Measurements from ENCODE around the gene SENP3. TPM values are rescaled to one million over a fixed set of nuclear protein-coding genes. Genes with fewer than 3 reads are reported as not detected.

The SENP3 gene
- total and polyA plus RNA-seq, 2 of the 13 experiments (the other 11 are each of a cell fraction or from before 2014, with no cell fraction given), result 55.8 to 75.4 TPM

DNA sequence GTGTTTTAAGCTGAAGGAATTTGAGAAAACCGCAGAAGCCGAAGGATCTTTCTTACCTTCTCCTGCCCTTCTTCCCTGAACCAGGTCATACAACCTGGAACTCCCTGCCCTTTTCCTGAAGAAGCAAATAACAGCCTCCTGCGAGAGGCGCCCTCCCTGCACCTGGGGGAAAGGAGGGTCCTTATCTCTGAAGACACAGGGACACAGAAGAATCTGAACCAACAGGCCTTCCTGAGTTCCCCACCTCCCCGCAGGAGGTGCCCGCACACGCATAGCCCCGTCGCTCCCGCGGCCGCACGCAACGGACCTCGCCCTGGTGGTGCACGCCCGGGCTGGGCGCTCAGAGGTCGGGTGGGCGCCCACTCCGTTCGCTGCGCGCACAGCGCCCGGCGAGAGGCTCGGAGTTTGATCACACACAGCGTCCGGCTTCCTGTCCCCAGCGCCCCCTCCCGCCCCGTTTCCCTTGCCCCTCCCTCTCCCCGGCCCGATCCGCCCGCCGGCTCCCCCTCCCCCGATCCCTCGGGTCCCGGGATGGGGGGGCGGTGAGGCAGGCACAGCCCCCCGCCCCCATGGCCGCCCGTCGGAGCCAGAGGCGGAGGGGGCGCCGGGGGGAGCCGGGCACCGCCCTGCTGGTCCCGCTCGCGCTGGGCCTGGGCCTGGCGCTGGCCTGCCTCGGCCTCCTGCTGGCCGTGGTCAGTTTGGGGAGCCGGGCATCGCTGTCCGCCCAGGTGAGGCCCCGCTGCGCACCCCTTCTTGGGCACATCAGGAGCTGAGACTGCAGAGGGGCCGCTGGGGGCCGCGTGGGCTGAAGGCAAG is 12.9 kb upstream of the SENP3 start, which contains the start of gene TNFSF12 (continued):
- TF ChIP-seq, protein P1, sequence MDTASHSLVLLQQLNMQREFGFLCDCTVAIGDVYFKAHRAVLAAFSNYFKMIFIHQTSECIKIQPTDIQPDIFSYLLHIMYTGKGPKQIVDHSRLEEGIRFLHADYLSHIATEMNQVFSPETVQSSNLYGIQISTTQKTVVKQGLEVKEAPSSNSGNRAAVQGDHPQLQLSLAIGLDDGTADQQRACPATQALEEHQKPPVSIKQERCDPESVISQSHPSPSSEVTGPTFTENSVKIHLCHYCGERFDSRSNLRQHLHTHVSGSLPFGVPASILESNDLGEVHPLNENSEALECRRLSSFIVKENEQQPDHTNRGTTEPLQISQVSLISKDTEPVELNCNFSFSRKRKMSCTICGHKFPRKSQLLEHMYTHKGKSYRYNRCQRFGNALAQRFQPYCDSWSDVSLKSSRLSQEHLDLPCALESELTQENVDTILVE (CRISPR knock-in tag; IDR thresholded peaks at IDR 0.05), result peak; percentile 23; the same call in 1 of the 2 replicates
- TF ChIP-seq RARA (CRISPR knock-in tag; IDR thresholded peaks at IDR 0.05) (no peak), NR3C1 (CRISPR knock-in tag; IDR thresholded peaks at IDR 0.05) (no peak), ZNF549 (CRISPR knock-in tag; IDR thresholded peaks at IDR 0.05) (no peak), ZSCAN25 (CRISPR knock-in tag; IDR thresholded peaks at IDR 0.05) (no peak), MIER2 (CRISPR knock-in tag; IDR thresholded peaks at IDR 0.05) (no peak), SNAPC2 (CRISPR knock-in tag; IDR thresholded peaks at IDR 0.05) (no peak), CBX5 (CRISPR knock-in tag; IDR thresholded peaks at IDR 0.05; ENCODE audit: borderline replicate concordance) (no peak), ZNF709 (CRISPR knock-in tag; IDR thresholded peaks at IDR 0.05) (no peak)
- TF ChIP-seq, protein P2, sequence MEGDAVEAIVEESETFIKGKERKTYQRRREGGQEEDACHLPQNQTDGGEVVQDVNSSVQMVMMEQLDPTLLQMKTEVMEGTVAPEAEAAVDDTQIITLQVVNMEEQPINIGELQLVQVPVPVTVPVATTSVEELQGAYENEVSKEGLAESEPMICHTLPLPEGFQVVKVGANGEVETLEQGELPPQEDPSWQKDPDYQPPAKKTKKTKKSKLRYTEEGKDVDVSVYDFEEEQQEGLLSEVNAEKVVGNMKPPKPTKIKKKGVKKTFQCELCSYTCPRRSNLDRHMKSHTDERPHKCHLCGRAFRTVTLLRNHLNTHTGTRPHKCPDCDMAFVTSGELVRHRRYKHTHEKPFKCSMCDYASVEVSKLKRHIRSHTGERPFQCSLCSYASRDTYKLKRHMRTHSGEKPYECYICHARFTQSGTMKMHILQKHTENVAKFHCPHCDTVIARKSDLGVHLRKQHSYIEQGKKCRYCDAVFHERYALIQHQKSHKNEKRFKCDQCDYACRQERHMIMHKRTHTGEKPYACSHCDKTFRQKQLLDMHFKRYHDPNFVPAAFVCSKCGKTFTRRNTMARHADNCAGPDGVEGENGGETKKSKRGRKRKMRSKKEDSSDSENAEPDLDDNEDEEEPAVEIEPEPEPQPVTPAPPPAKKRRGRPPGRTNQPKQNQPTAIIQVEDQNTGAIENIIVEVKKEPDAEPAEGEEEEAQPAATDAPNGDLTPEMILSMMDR (CRISPR knock-in tag; IDR thresholded peaks at IDR 0.05), result peak; percentile 15; the same call in 1 of the 2 replicates
- TF ChIP-seq, protein P3, sequence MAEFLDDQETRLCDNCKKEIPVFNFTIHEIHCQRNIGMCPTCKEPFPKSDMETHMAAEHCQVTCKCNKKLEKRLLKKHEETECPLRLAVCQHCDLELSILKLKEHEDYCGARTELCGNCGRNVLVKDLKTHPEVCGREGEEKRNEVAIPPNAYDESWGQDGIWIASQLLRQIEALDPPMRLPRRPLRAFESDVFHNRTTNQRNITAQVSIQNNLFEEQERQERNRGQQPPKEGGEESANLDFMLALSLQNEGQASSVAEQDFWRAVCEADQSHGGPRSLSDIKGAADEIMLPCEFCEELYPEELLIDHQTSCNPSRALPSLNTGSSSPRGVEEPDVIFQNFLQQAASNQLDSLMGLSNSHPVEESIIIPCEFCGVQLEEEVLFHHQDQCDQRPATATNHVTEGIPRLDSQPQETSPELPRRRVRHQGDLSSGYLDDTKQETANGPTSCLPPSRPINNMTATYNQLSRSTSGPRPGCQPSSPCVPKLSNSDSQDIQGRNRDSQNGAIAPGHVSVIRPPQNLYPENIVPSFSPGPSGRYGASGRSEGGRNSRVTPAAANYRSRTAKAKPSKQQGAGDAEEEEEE (CRISPR knock-in tag; IDR thresholded peaks at IDR 0.05; ENCODE audit: borderline replicate concordance), result no peak
- TF ChIP-seq, protein P4, sequence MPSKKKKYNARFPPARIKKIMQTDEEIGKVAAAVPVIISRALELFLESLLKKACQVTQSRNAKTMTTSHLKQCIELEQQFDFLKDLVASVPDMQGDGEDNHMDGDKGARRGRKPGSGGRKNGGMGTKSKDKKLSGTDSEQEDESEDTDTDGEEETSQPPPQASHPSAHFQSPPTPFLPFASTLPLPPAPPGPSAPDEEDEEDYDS (CRISPR knock-in tag; IDR thresholded peaks at IDR 0.05), result no peak
- TF ChIP-seq, protein P5, sequence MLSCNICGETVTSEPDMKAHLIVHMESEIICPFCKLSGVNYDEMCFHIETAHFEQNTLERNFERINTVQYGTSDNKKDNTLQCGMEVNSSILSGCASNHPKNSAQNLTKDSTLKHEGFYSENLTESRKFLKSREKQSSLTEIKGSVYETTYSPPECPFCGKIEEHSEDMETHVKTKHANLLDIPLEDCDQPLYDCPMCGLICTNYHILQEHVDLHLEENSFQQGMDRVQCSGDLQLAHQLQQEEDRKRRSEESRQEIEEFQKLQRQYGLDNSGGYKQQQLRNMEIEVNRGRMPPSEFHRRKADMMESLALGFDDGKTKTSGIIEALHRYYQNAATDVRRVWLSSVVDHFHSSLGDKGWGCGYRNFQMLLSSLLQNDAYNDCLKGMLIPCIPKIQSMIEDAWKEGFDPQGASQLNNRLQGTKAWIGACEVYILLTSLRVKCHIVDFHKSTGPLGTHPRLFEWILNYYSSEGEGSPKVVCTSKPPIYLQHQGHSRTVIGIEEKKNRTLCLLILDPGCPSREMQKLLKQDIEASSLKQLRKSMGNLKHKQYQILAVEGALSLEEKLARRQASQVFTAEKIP (CRISPR knock-in tag; IDR thresholded peaks at IDR 0.05; ENCODE audit: borderline replicate concordance), result no peak
- TF ChIP-seq, protein P6, sequence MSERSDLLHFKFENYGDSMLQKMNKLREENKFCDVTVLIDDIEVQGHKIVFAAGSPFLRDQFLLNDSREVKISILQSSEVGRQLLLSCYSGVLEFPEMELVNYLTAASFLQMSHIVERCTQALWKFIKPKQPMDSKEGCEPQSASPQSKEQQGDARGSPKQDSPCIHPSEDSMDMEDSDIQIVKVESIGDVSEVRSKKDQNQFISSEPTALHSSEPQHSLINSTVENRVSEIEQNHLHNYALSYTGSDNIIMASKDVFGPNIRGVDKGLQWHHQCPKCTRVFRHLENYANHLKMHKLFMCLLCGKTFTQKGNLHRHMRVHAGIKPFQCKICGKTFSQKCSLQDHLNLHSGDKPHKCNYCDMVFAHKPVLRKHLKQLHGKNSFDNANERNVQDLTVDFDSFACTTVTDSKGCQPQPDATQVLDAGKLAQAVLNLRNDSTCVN (CRISPR knock-in tag; IDR thresholded peaks at IDR 0.05; ENCODE audit: borderline replicate concordance), result no peak
- TF ChIP-seq, protein P7, sequence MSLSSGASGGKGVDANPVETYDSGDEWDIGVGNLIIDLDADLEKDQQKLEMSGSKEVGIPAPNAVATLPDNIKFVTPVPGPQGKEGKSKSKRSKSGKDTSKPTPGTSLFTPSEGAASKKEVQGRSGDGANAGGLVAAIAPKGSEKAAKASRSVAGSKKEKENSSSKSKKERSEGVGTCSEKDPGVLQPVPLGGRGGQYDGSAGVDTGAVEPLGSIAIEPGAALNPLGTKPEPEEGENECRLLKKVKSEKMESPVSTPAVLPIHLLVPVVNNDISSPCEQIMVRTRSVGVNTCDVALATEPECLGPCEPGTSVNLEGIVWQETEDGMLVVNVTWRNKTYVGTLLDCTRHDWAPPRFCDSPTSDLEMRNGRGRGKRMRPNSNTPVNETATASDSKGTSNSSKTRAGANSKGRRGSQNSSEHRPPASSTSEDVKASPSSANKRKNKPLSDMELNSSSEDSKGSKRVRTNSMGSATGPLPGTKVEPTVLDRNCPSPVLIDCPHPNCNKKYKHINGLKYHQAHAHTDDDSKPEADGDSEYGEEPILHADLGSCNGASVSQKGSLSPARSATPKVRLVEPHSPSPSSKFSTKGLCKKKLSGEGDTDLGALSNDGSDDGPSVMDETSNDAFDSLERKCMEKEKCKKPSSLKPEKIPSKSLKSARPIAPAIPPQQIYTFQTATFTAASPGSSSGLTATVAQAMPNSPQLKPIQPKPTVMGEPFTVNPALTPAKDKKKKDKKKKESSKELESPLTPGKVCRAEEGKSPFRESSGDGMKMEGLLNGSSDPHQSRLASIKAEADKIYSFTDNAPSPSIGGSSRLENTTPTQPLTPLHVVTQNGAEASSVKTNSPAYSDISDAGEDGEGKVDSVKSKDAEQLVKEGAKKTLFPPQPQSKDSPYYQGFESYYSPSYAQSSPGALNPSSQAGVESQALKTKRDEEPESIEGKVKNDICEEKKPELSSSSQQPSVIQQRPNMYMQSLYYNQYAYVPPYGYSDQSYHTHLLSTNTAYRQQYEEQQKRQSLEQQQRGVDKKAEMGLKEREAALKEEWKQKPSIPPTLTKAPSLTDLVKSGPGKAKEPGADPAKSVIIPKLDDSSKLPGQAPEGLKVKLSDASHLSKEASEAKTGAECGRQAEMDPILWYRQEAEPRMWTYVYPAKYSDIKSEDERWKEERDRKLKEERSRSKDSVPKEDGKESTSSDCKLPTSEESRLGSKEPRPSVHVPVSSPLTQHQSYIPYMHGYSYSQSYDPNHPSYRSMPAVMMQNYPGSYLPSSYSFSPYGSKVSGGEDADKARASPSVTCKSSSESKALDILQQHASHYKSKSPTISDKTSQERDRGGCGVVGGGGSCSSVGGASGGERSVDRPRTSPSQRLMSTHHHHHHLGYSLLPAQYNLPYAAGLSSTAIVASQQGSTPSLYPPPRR (CRISPR knock-in tag; IDR thresholded peaks at IDR 0.05; ENCODE audit: borderline replicate concordance), result no peak
